CMK (cell line): ENCODE results near the gene SLC19A1.

ENCODE experiments used
- DNase-seq: peaks from one replicate; pipeline ENCODE4 v3.0.0-alpha.2; 2010; ENCODE audit warnings: low read depth

Gene SLC19A1

GRCh38 chr21:45542242-45542666 is at the start of gene SLC19A1:
TSS of gene SLC19A1 (minus strand) at chr21:45542440. CDS start at chr21:45537959, 4,481 bp downstream.
- peak; percentile 78 for DNase-seq

- DNase-seq, result no peak
Measured at GRCh38 chr21:45591619-45592207, 49.5 kb upstream of the SLC19A1 start.

GRCh38 chr21:45590726-45591618 is 48.7 kb upstream of the SLC19A1 start:
- peak; percentile 45 for DNase-seq

- DNase-seq, result peak; percentile 74
Measured at GRCh38 chr21:45590246-45590725, 48.0 kb upstream of the SLC19A1 start.

- no peak for DNase-seq
Measured at GRCh38 chr21:45589686-45590245, 47.5 kb upstream of the SLC19A1 start.

- DNase-seq, result no peak
Measured at GRCh38 chr21:45588871-45589491, 46.7 kb upstream of the SLC19A1 start.

GRCh38 chr21:45588086-45588825 is 46.0 kb upstream of the SLC19A1 start:
- no peak for DNase-seq

GRCh38 chr21:45586289-45586858 is 44.1 kb upstream of the SLC19A1 start:
- no peak for DNase-seq

GRCh38 chr21:45584786-45585185 is 42.5 kb upstream of the SLC19A1 start:
- no peak for DNase-seq

- no peak for DNase-seq
Measured at GRCh38 chr21:45583831-45584509, 41.7 kb upstream of the SLC19A1 start.

- no peak for DNase-seq
Measured at GRCh38 chr21:45582128-45582527, 39.9 kb upstream of the SLC19A1 start.

GRCh38 chr21:45581322-45581712 is 39.1 kb upstream of the SLC19A1 start:
- DNase-seq, result no peak

- DNase-seq, result no peak
Measured at GRCh38 chr21:45580576-45581321, 38.5 kb upstream of the SLC19A1 start.

- DNase-seq, result no peak
Measured at GRCh38 chr21:45580181-45580575, 37.9 kb upstream of the SLC19A1 start.

- no peak for DNase-seq
Measured at GRCh38 chr21:45579383-45580180, 37.3 kb upstream of the SLC19A1 start.

- DNase-seq, result no peak
Measured at GRCh38 chr21:45578811-45579381, 36.7 kb upstream of the SLC19A1 start.

GRCh38 chr21:45578176-45578801 is 36.0 kb upstream of the SLC19A1 start:
- DNase-seq, result no peak

GRCh38 chr21:45577801-45578175 is 35.5 kb upstream of the SLC19A1 start:
- DNase-seq, result no peak
